Skeletal muscle satellite cell (primary cell): Measurements from ENCODE around the gene PEF1.

Experiments
- H3K27me3 ChIP-seq: 2 replicates; pipeline ENCODE4 v1.7.0; 2013; ENCODE audit warnings: low read length; ENCODE audit not compliant: control insufficient read depth, insufficient read depth
- H3K36me3 ChIP-seq: 2 replicates; pipeline ENCODE4 v1.7.0; 2013; ENCODE audit warnings: mild to moderate bottlenecking, control low read depth, low read length; ENCODE audit not compliant: insufficient read depth
- H3K4me1 ChIP-seq: 2 replicates; pipeline ENCODE4 v1.7.0; 2013; ENCODE audit warnings: low read length; ENCODE audit not compliant: control insufficient read depth, insufficient read depth
- H3K4me2 ChIP-seq: 2 replicates; pipeline ENCODE4 v1.7.0; 2013; ENCODE audit warnings: mild to moderate bottlenecking, low read length
- H3K4me3 ChIP-seq: 2 replicates; pipeline ENCODE4 v1.7.0; 2013; ENCODE audit warnings: low read length
- H3K9ac ChIP-seq: 2 replicates; pipeline ENCODE4 v1.7.0; 2013; ENCODE audit warnings: mild to moderate bottlenecking, low read depth, low read length, moderate library complexity
- H3K9me3 ChIP-seq: replicated peaks from 2 replicates; pipeline ENCODE4 v1.7.0; 2013; ENCODE audit warnings: mild to moderate bottlenecking, control low read depth, low read length

PEF1 gene

GRCh38 chr1:31626223-31627207, 18.2 kb downstream of the PEF1 start:
- Histone ChIP-seq H3K9ac (peak overlapping the region; percentile 27), H3K4me2 (peak overlapping the region; percentile 70), H3K27me3 (no peaks in the 10 kb centered on the region)

GRCh38 chr1:31625561-31626222, 19.0 kb downstream of the PEF1 start:
- H3K4me2 ChIP-seq, result no peak overlapping the region
- H3K9me3 ChIP-seq, result no peaks in the 10 kb centered on the region
- H3K27me3 ChIP-seq, result no peaks in the 10 kb centered on the region
- peaks cover 28% of the 10 kb centered on the region for H3K36me3 ChIP-seq
- H3K4me1 ChIP-seq, result peaks cover 33% of the 10 kb centered on the region
- no peak overlapping the region for H3K4me3 ChIP-seq
- no peak overlapping the region for H3K9ac ChIP-seq

More at GRCh38 chr1:31626223-31627207, 18.2 kb downstream of the PEF1 start:
- Histone ChIP-seq H3K4me3 (peak overlapping the region; percentile 31), H3K4me1 (peaks cover 33% of the 10 kb centered on the region), H3K9me3 (no peaks in the 10 kb centered on the region), H3K36me3 (peaks cover 36% of the 10 kb centered on the region)

GRCh38 chr1:31624731-31625514, 19.8 kb downstream of the PEF1 start:
- H3K4me2 ChIP-seq, result no peak overlapping the region
- no peak overlapping the region for H3K9ac ChIP-seq
- H3K9me3 ChIP-seq, result no peaks in the 10 kb centered on the region
- no peaks in the 10 kb centered on the region for H3K27me3 ChIP-seq
- H3K4me3 ChIP-seq, result no peak overlapping the region
- H3K36me3 ChIP-seq, result peaks cover 20% of the 10 kb centered on the region
- H3K4me1 ChIP-seq, result peaks cover 33% of the 10 kb centered on the region

GRCh38 chr1:31624309-31624708, 20.4 kb downstream of the PEF1 start:
- Histone ChIP-seq H3K9ac (no peak overlapping the region), H3K36me3 (peaks cover 14% of the 10 kb centered on the region), H3K4me1 (peaks cover 33% of the 10 kb centered on the region), H3K4me2 (no peak overlapping the region), H3K9me3 (no peaks in the 10 kb centered on the region), H3K27me3 (peaks cover 4% of the 10 kb centered on the region), H3K4me3 (no peak overlapping the region)

- H3K27me3 ChIP-seq, result peaks cover 13% of the 10 kb centered on the region
- peaks cover 5% of the 10 kb centered on the region for H3K36me3 ChIP-seq
- H3K9ac ChIP-seq, result no peak overlapping the region
- no peak overlapping the region for H3K4me2 ChIP-seq
- peaks cover 32% of the 10 kb centered on the region for H3K4me1 ChIP-seq
- H3K4me3 ChIP-seq, result no peak overlapping the region
- H3K9me3 ChIP-seq, result no peaks in the 10 kb centered on the region
Observed at GRCh38 chr1:31623365-31623764, 21.3 kb downstream of the PEF1 start.

- peaks cover 19% of the 10 kb centered on the region for H3K4me1 ChIP-seq
- H3K4me2 ChIP-seq, result no peak overlapping the region
- H3K9ac ChIP-seq, result no peak overlapping the region
- peaks cover 17% of the 10 kb centered on the region for H3K27me3 ChIP-seq
- H3K9me3 ChIP-seq, result no peaks in the 10 kb centered on the region
- H3K36me3 ChIP-seq, result no peaks in the 10 kb centered on the region
- no peak overlapping the region for H3K4me3 ChIP-seq
Observed at GRCh38 chr1:31621847-31622730, 22.6 kb downstream of the PEF1 start.

GRCh38 chr1:31621498-31621820, 23.2 kb downstream of the PEF1 start:
- Histone ChIP-seq H3K4me3 (no peak overlapping the region), H3K9me3 (no peaks in the 10 kb centered on the region), H3K9ac (no peak overlapping the region), H3K4me1 (peaks cover 13% of the 10 kb centered on the region), H3K36me3 (no peaks in the 10 kb centered on the region), H3K4me2 (no peak overlapping the region), H3K27me3 (peaks cover 24% of the 10 kb centered on the region)

GRCh38 chr1:31620631-31621497, 23.8 kb downstream of the PEF1 start:
- no peaks in the 10 kb centered on the region for H3K9me3 ChIP-seq
- H3K4me3 ChIP-seq, result no peak overlapping the region
- no peaks in the 10 kb centered on the region for H3K36me3 ChIP-seq
- H3K9ac ChIP-seq, result no peak overlapping the region
- peaks cover 7% of the 10 kb centered on the region for H3K4me1 ChIP-seq
- peaks cover 29% of the 10 kb centered on the region for H3K27me3 ChIP-seq
- H3K4me2 ChIP-seq, result no peak overlapping the region

- H3K27me3 ChIP-seq, result peaks cover 29% of the 10 kb centered on the region
- no peak overlapping the region for H3K4me3 ChIP-seq
- no peak overlapping the region for H3K9ac ChIP-seq
Observed at GRCh38 chr1:31618916-31619846, 25.5 kb downstream of the PEF1 start.

More at GRCh38 chr1:31618916-31619846, 25.5 kb downstream of the PEF1 start:
- no peaks in the 10 kb centered on the region for H3K4me1 ChIP-seq
- H3K36me3 ChIP-seq, result no peaks in the 10 kb centered on the region
- no peaks in the 10 kb centered on the region for H3K9me3 ChIP-seq
- H3K4me2 ChIP-seq, result no peak overlapping the region
